WTC11 (cell line): ENCODE data around the gene ADAM33.

Experiments
- NR1H2 ChIP-seq: sonication (generic); formaldehyde crosslinking; IDR thresholded peaks from 2 replicates; pipeline ENCODE4 v1.9.0; 2021; ENCODE audit warnings: mild to moderate bottlenecking, moderate library complexity, missing genetic modification reagents
- NR2C2 ChIP-seq: sonication (generic); formaldehyde crosslinking; IDR thresholded peaks from 2 replicates; pipeline ENCODE4 v1.8.0; 2022; ENCODE audit warnings: mild to moderate bottlenecking, missing genetic modification reagents
- TF ChIP-seq, protein P1 (sequence below): fragments of 200-600 bp; IDR thresholded peaks from 2 replicates; pipeline ENCODE4 v1.8.0; 2022; ENCODE audit warnings: antibody characterized with exemption

DNA sequence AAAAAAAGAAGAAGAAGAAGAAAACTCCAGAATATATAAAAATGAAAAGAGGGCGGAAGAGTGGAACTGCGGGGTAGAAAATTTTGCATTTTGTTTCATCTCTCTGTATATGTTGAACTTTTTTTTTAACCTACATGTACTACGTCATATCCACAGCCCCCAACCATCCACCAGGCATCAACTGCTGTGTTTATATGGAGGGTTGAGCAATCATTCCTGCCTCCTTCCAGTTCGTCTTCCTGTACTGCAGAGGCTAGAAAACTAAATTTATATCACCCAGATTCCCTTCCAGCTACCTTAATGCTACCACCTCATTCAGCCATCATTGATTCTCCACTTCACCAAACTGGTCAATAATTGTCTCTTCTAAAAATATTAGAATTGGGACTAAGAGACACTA is 40.1 kb upstream of the ADAM33 start:
- TF ChIP-seq NR2C2 (no peak), NR1H2 (no peak)
- TF ChIP-seq, protein P1, sequence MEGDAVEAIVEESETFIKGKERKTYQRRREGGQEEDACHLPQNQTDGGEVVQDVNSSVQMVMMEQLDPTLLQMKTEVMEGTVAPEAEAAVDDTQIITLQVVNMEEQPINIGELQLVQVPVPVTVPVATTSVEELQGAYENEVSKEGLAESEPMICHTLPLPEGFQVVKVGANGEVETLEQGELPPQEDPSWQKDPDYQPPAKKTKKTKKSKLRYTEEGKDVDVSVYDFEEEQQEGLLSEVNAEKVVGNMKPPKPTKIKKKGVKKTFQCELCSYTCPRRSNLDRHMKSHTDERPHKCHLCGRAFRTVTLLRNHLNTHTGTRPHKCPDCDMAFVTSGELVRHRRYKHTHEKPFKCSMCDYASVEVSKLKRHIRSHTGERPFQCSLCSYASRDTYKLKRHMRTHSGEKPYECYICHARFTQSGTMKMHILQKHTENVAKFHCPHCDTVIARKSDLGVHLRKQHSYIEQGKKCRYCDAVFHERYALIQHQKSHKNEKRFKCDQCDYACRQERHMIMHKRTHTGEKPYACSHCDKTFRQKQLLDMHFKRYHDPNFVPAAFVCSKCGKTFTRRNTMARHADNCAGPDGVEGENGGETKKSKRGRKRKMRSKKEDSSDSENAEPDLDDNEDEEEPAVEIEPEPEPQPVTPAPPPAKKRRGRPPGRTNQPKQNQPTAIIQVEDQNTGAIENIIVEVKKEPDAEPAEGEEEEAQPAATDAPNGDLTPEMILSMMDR, result no peak
